Measurements from ENCODE around the gene RCAN1.

DNA sequence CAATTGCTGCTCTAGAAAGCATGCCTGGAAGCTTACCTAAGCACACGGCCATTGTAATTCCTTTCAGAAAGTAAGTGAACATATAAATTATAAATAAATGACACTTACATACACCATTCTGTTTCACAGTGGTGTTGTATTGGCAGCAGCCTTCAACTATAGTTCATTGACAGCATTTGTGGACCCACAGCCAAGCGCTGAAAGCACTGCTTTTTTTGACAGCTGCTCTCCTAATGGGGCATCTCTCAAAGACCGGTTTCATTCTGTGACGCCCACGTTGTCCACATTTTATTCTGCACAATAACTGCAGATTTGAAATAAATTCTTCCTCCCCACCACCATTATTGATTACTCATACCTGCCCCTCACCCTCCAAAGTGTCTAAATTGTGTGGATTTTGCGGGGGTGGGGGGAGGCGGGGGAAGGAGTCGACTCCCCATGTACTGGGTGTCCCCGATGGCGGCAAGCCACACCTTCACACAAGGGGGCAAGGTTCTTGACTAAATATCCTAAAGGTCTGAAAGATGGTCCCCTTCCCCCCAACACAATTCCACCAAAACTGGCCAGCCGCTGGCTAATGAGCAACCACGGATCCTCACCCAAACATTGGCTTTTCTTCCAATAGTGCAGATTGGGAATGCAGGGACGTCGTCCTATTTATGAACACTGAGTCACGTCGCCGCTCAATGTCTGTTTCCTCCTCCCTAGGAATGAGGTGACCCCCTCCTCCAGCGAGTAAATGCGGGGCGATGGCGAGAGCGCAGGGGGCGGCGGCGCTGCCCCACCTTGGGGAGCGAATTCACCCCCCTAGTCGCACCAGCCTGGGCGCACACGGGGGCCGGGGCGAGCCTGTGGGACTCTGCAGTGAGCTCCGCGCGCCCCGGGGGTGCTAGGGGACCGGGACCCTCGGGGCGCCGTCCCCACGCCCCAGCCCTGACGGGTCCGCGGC, 960 bp downstream of the RCAN1 start:
- TF ChIP-seq, protein P1, sequence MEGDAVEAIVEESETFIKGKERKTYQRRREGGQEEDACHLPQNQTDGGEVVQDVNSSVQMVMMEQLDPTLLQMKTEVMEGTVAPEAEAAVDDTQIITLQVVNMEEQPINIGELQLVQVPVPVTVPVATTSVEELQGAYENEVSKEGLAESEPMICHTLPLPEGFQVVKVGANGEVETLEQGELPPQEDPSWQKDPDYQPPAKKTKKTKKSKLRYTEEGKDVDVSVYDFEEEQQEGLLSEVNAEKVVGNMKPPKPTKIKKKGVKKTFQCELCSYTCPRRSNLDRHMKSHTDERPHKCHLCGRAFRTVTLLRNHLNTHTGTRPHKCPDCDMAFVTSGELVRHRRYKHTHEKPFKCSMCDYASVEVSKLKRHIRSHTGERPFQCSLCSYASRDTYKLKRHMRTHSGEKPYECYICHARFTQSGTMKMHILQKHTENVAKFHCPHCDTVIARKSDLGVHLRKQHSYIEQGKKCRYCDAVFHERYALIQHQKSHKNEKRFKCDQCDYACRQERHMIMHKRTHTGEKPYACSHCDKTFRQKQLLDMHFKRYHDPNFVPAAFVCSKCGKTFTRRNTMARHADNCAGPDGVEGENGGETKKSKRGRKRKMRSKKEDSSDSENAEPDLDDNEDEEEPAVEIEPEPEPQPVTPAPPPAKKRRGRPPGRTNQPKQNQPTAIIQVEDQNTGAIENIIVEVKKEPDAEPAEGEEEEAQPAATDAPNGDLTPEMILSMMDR (IDR thresholded peaks at IDR 0.05) = no peak
- TF ChIP-seq POLR2A (IDR thresholded peaks at IDR 0.05) (no peak), POLR2AphosphoS5 (IDR thresholded peaks at IDR 0.05) (no peak), EP300 (IDR thresholded peaks at IDR 0.05) (no peak)
